CD4-positive, alpha-beta T cell (primary cell): ENCODE results near the gene SNX1. TPM values are rescaled to one million over a fixed set of nuclear protein-coding genes. Genes with fewer than 3 reads are reported as not detected.
A peak's percentile ranks its signal among the peaks of the same experiment; 100 is the strongest.

Experiments used
- ATAC-seq: fragments of 200-7000 bp; cut with Tn5 transposase; one replicate; pipeline ENCODE4 v1.10.0; 2022; ENCODE audit warnings: mild to moderate bottlenecking; ENCODE audit not compliant: poor library complexity
- CTCF ChIA-PET: fragments of 350-600 bp; sonication (Branson Sonifier 250); formaldehyde crosslinking; loops from one replicate; lab custom pipeline; 2021; ENCODE audit warnings: antibody characterized with exemption, inconsistent platforms; lab: Charles Lee
- POLR2A ChIA-PET: fragments of 350-600 bp; sonication (Branson Sonifier 250); formaldehyde crosslinking; loops from one replicate; lab custom pipeline; 2021; ENCODE audit warnings: antibody characterized with exemption, inconsistent platforms; lab: Charles Lee
- DNase-seq, 14 experiments: peaks; one replicate each; pipeline ENCODE4 v3.0.0-alpha.2; 2013 to 2020; ENCODE audit warnings: mixed read lengths in 2 of 14
- H3K27ac ChIP-seq, 2 donors: one replicate each; pipeline versions ENCODE4 v1.5.1 to v1.7.0; 2013; ENCODE audit warnings: low read length in 2 of 2, low read depth in 1 of 2, mild to moderate bottlenecking in 1 of 2
- H3K27me3 ChIP-seq, 2 experiments: 1 replicate in 1 of 2; 2 replicates in 1 of 2; pipeline versions ENCODE4 v1.6.1 to v1.7.0; 2013; ENCODE audit warnings: low read length in 2 of 2, control low read depth in 1 of 2, mild to moderate bottlenecking in 1 of 2, moderate library complexity in 1 of 2; ENCODE audit not compliant: insufficient read depth in 2 of 2, control insufficient read depth in 1 of 2
- H3K36me3 ChIP-seq: one replicate; pipeline ENCODE4 v1.6.1; 2013; ENCODE audit warnings: low read length, control low read depth; ENCODE audit not compliant: insufficient read depth
- H3K4me1 ChIP-seq: one replicate; pipeline ENCODE4 v1.6.1; 2013; ENCODE audit warnings: low read length, control low read depth; ENCODE audit not compliant: insufficient read depth
- H3K4me3 ChIP-seq: one replicate; pipeline ENCODE4 v1.5.1; 2013; ENCODE audit warnings: mild to moderate bottlenecking, low read length, moderate library complexity
- H3K9me3 ChIP-seq, 2 experiments: 1 replicate in 1 of 2; 2 replicates in 1 of 2; pipeline versions ENCODE4 v1.6.1 to v1.7.0; 2013; ENCODE audit warnings: low read length in 2 of 2, mild to moderate bottlenecking in 2 of 2, control low read depth in 1 of 2, moderate library complexity in 1 of 2; ENCODE audit not compliant: control insufficient read depth in 1 of 2, insufficient read depth in 1 of 2
- H3K27ac Mint-ChIP-seq: one replicate; pipeline ENCODE4 v1.8.0; 2020; ENCODE audit warnings: mixed read lengths
- H3K27me3 Mint-ChIP-seq: one replicate; pipeline ENCODE4 v1.8.0; 2021; ENCODE audit warnings: mixed read lengths
- H3K36me3 Mint-ChIP-seq: one replicate; pipeline ENCODE4 v1.8.0; 2021; ENCODE audit warnings: low read depth, mixed read lengths
- H3K4me1 Mint-ChIP-seq: one replicate; pipeline ENCODE4 v1.8.0; 2021; ENCODE audit warnings: low read depth, mixed read lengths
- H3K4me3 Mint-ChIP-seq: one replicate; pipeline ENCODE4 v1.8.0; 2020; ENCODE audit warnings: mild to moderate bottlenecking, mixed read lengths
- H3K9me3 Mint-ChIP-seq: one replicate; pipeline ENCODE4 v1.8.0; 2020; ENCODE audit warnings: mixed read lengths
- CTCF ChIP-seq: fragments of 200-600 bp; IDR thresholded peaks from one replicate; pipeline ENCODE4 v1.8.0; 2022; ENCODE audit warnings: antibody characterized with exemption, mild to moderate bottlenecking
- intact Hi-C, 2 experiments: fragments of 100-400 bp; cut with DNase I in 1 of 2; cut with micrococcal nuclease in 1 of 2; formaldehyde crosslinking; loops; one replicate each; pipeline versions ENCODE4 v1.15.1 to v1.9.0; 2023 to 2025; cut with DNase I, micrococcal nuclease
- total RNA-seq, 174 experiments: library from RNA in 2 of 174; stranded (reverse) in 2 of 174; gene quantifications; one replicate each; pipeline ENCODE4 v1.2.3 and lab custom pipeline; 2021 to 2026

Gene SNX1
- total RNA-seq, 2 experiments from 2014 or later: 57.0 to 61.1 TPM

- peaks cover 9% of the 10 kb centered on the region for H3K36me3 Mint-ChIP-seq
- ATAC-seq (peak; percentile 89), DNase-seq (peak; percentile 44 to 83 (median 62))
- intact Hi-C loops: loop anchor here (1.0 to 10.0 kb wide), 10 partner anchors 120 to 783 kb away; partner anchors contain the start of gene HERC1 (in 1 of the 2)
- Histone ChIP-seq H3K4me3 (no peak overlapping the region), H3K27ac (no peak overlapping the region), H3K9me3 (no peaks in the 10 kb centered on the region), H3K36me3 (peaks cover 10% of the 10 kb centered on the region), H3K27me3 (no peaks in the 10 kb centered on the region), H3K4me1 (peaks cover 7% of the 10 kb centered on the region)
- no peaks in the 10 kb centered on the region for H3K9me3 Mint-ChIP-seq
- no peaks in the 10 kb centered on the region for H3K4me1 Mint-ChIP-seq
- no peaks in the 10 kb centered on the region for H3K27me3 Mint-ChIP-seq
- CTCF ChIA-PET: interaction anchor here (0.6 to 3.2 kb wide), 25 partner anchors 12 to 457 kb away, joined by 3 to 24 read pairs (median 4); partner anchors contain the start of genes DAPK2 and HERC1
- no peak overlapping the region for H3K4me3 Mint-ChIP-seq
- H3K27ac Mint-ChIP-seq: no peak overlapping the region
- TF ChIP-seq CTCF: peak; percentile 75
- POLR2A ChIA-PET: interaction anchor here (0.6 to 2.0 kb wide), 5 partner anchors 235 to 1019 kb away, joined by 3 to 8 read pairs (median 6); no protein-coding TSS in a partner anchor
Measured at GRCh38 chr15:64067564-64068030, 28.2 kb upstream of the SNX1 start.

- H3K36me3 ChIP-seq: peaks cover 13% of the 10 kb centered on the region
- ChIA-PET CTCF (interaction anchor here (1.2 to 3.2 kb wide), 18 partner anchors 13 to 458 kb away, joined by 3 to 24 read pairs (median 4); partner anchors contain the start of genes CIAO2A, DAPK2 and HERC1), POLR2A (interaction anchor here (1.0 to 2.0 kb wide), 4 partner anchors 235 to 458 kb away, joined by 3 to 8 read pairs (median 6); no protein-coding TSS in a partner anchor)
- H3K9me3 ChIP-seq: no peaks in the 10 kb centered on the region
- H3K4me1 Mint-ChIP-seq: no peaks in the 10 kb centered on the region
- H3K4me3 Mint-ChIP-seq: no peak overlapping the region
- H3K9me3 Mint-ChIP-seq: no peaks in the 10 kb centered on the region
- H3K36me3 Mint-ChIP-seq: peaks cover 13% of the 10 kb centered on the region
- H3K4me3 ChIP-seq: no peak overlapping the region
- no peaks in the 10 kb centered on the region for H3K27me3 Mint-ChIP-seq
- peaks cover 7% of the 10 kb centered on the region for H3K4me1 ChIP-seq
- H3K27me3 ChIP-seq: no peaks in the 10 kb centered on the region
- DNase-seq: no peak
- ATAC-seq: no peak
- H3K27ac Mint-ChIP-seq: no peak overlapping the region
- intact Hi-C loops: loop anchor here (5.0 to 10.0 kb wide), 5 partner anchors 121 to 783 kb away; partner anchors contain the start of gene HERC1 (in 1 of the 2)
- no peak for TF ChIP-seq CTCF
- H3K27ac ChIP-seq: no peak overlapping the region
Measured at GRCh38 chr15:64068133-64068532, 27.6 kb upstream of the SNX1 start.

GRCh38 chr15:64070106-64070505 is 25.7 kb upstream of the SNX1 start:
- Mint-ChIP-seq H3K9me3 (no peaks in the 10 kb centered on the region), H3K27me3 (no peaks in the 10 kb centered on the region), H3K4me3 (no peak overlapping the region), H3K27ac (no peak overlapping the region), H3K4me1 (no peaks in the 10 kb centered on the region), H3K36me3 (peaks cover 26% of the 10 kb centered on the region)
- no peak for TF ChIP-seq CTCF
- Histone ChIP-seq H3K9me3 (no peaks in the 10 kb centered on the region), H3K4me1 (peaks cover 7% of the 10 kb centered on the region), H3K27ac (no peak overlapping the region), H3K4me3 (no peak overlapping the region), H3K27me3 (no peaks in the 10 kb centered on the region), H3K36me3 (peaks cover 16% of the 10 kb centered on the region)
- ChIA-PET CTCF (interaction anchor here (1.3 kb wide), 1 partner anchor 24 kb away, joined by 3 read pairs; the partner anchor contains the start of gene DAPK2), POLR2A (no interaction called here)
- intact Hi-C loops: no loop called here
- ATAC-seq (no peak), DNase-seq (no peak)
